ACC112 (cell line): ENCODE data around the gene DTX4.

Source experiments
- H2AFZ ChIP-seq: fragments of 200-600 bp; sonication (generic); one replicate; pipeline ENCODE4 v1.6.0; 2017; ENCODE audit warnings: antibody characterized with exemption, low read length; ENCODE audit not compliant: unreplicated experiment
- H3K27ac ChIP-seq: fragments of 200-600 bp; sonication (generic); 2 replicates; pipeline ENCODE4 v1.5.1; 2014; ENCODE audit warnings: low read depth, mild to moderate bottlenecking, antibody characterized with exemption, low read length, moderate library complexity
- H3K27me3 ChIP-seq: fragments of 200-600 bp; sonication (generic); 2 replicates; pipeline ENCODE4 v1.6.1; 2014; ENCODE audit warnings: mild to moderate bottlenecking, antibody characterized with exemption, low read length, moderate library complexity, mixed read lengths; ENCODE audit not compliant: insufficient read depth
- H3K36me3 ChIP-seq: fragments of 200-600 bp; sonication (generic); 2 replicates; pipeline ENCODE4 v1.6.1; 2016; ENCODE audit warnings: mild to moderate bottlenecking, antibody characterized with exemption, low read length, moderate library complexity, mixed read lengths; ENCODE audit not compliant: insufficient read depth
- H3K4me1 ChIP-seq: fragments of 200-600 bp; sonication (generic); one replicate; pipeline ENCODE4 v1.6.1; 2016; ENCODE audit warnings: low read length, mixed read lengths; ENCODE audit not compliant: insufficient read depth, unreplicated experiment, control insufficient read depth
- H3K4me3 ChIP-seq: fragments of 200-600 bp; sonication (generic); 2 replicates; pipeline ENCODE4 v1.5.1; 2014; ENCODE audit warnings: mild to moderate bottlenecking, low read depth, low read length
- H3K79me2 ChIP-seq: fragments of 200-600 bp; sonication (generic); one replicate; pipeline ENCODE4 v1.6.0; 2016; ENCODE audit warnings: low read length; ENCODE audit not compliant: control insufficient read depth, unreplicated experiment, insufficient read depth

DTX4 gene

GRCh38 chr11:59191890-59192289, 20.0 kb downstream of the DTX4 start:
- H2AFZ ChIP-seq, result no peak overlapping the region
- H3K4me3 ChIP-seq, result no peak overlapping the region
- no peaks in the 10 kb centered on the region for H3K79me2 ChIP-seq
- 0 out of 2 replicates have a peak, but pooled peaks cover 8% of the 10 kb centered on the region for H3K27me3 ChIP-seq
- H3K36me3 ChIP-seq, result no peaks in the 10 kb centered on the region
- no peaks in the 10 kb centered on the region for H3K4me1 ChIP-seq
- H3K27ac ChIP-seq, result no peak overlapping the region

- no peaks in the 10 kb centered on the region for H3K36me3 ChIP-seq
Measured at GRCh38 chr11:59192446-59193020, 20.6 kb downstream of the DTX4 start.

GRCh38 chr11:59193587-59194130, 21.7 kb downstream of the DTX4 start:
- Histone ChIP-seq H3K4me1 (peaks cover 10% of the 10 kb centered on the region), H2AFZ (no peak overlapping the region), H3K79me2 (no peaks in the 10 kb centered on the region), H3K27me3 (0 out of 2 replicates have a peak, but pooled peaks cover 5% of the 10 kb centered on the region), H3K4me3 (no peak overlapping the region), H3K27ac (no peak overlapping the region), H3K36me3 (no peaks in the 10 kb centered on the region)

More at GRCh38 chr11:59192446-59193020, 20.6 kb downstream of the DTX4 start:
- Histone ChIP-seq H3K27me3 (0 out of 2 replicates have a peak, but pooled peaks cover 8% of the 10 kb centered on the region), H3K4me1 (no peaks in the 10 kb centered on the region), H3K4me3 (no peak overlapping the region), H3K27ac (no peak overlapping the region), H3K79me2 (no peaks in the 10 kb centered on the region), H2AFZ (no peak overlapping the region)

DNA sequence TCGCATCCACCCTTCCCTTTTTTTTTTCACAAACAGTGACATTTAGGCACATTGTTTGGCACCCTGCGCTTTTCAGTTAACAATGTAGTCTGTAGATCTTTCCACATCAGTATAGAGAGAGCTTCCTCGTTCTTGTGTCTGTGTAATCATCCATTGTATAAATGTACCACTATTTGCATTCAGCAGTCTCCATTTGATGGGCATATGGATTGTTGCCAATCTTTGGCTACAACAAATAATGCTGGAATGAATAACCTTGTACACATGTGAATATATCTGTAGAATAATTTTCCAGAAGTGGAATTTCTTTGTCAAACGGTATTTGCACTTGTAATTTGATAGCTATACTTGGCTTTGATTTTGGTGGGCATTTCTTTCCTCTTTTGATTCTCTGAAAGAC, 23.7 kb downstream of the DTX4 start:
- 0 out of 2 replicates have a peak, but pooled peaks cover 5% of the 10 kb centered on the region for H3K27me3 ChIP-seq
- H2AFZ ChIP-seq, result no peak overlapping the region
- peaks cover 10% of the 10 kb centered on the region for H3K4me1 ChIP-seq
- no peaks in the 10 kb centered on the region for H3K36me3 ChIP-seq
- no peaks in the 10 kb centered on the region for H3K79me2 ChIP-seq
- H3K27ac ChIP-seq, result no peak overlapping the region
- no peak overlapping the region for H3K4me3 ChIP-seq

DNA sequence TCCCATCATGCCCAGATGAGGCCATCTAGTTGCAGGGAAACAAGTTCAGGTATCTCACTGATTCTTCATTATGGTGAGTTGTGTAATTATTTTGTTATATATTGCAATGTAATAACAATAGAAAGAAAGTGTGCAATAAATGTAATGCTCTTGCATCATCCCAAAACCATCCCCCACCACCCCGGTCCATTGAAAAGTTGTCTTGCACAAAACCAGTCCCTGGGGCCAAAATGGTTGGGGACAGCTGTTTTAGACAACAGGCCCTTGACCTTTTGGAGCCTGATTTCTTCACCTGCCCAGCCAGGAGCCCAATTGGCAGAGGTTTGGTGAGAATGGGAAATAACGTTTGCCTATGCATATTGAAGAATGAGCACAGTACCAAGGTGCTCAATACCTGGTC, 24.8 kb downstream of the DTX4 start:
- Histone ChIP-seq H3K36me3 (no peaks in the 10 kb centered on the region), H3K27ac (no peak overlapping the region), H2AFZ (no peak overlapping the region), H3K79me2 (no peaks in the 10 kb centered on the region), H3K27me3 (0 out of 2 replicates have a peak, but pooled peaks cover 5% of the 10 kb centered on the region), H3K4me3 (no peak overlapping the region), H3K4me1 (peaks cover 10% of the 10 kb centered on the region)

DNA sequence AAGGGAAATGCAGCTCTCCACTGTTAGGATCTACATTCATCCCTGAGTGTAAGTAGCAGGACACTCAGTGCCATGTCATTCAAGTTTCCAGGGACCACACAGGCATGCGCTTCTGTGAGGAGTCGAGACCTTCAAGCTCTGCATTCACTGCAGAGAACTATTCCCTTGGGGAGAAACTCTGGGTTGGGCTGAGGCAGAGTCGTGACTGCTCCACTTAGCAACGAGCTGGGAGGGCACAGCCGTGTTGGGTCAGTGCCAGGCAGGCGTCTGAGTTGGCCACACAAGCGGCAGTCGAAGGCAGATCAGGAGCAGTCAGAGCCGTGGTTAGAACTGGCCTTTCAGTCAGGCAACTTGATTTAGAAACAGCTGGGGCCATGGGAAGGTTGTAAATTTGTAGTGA, 26.1 kb downstream of the DTX4 start:
- H3K4me1 ChIP-seq, result peaks cover 10% of the 10 kb centered on the region
- H3K27me3 ChIP-seq, result no peaks in the 10 kb centered on the region
- no peaks in the 10 kb centered on the region for H3K79me2 ChIP-seq
- H3K4me3 ChIP-seq, result no peak overlapping the region
- H3K36me3 ChIP-seq, result no peaks in the 10 kb centered on the region
- H2AFZ ChIP-seq, result no peak overlapping the region
- H3K27ac ChIP-seq, result no peak overlapping the region

DNA sequence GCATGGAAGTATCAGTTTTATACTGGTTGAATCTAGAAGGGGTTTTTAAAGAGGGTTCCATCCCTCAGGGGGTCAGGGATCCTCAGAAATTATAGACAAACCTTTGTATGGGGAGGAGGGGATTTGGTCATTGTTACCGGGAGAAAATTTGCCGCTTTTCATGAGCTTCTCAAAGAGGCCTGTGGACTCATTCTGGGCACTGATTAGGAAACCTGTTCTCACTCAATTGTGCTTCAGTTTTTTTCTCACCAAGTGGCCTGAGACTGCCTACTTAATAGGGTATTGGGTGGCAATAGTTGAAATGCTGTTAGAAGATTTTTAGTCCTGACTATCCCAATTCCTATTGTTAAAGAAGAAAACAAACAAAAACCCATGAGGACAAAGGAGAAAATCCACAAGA, 26.8 kb downstream of the DTX4 start:
- Histone ChIP-seq H3K27me3 (no peaks in the 10 kb centered on the region), H3K36me3 (no peaks in the 10 kb centered on the region), H2AFZ (no peak overlapping the region), H3K27ac (no peak overlapping the region), H3K4me1 (peaks cover 10% of the 10 kb centered on the region), H3K79me2 (no peaks in the 10 kb centered on the region), H3K4me3 (no peak overlapping the region)

DNA sequence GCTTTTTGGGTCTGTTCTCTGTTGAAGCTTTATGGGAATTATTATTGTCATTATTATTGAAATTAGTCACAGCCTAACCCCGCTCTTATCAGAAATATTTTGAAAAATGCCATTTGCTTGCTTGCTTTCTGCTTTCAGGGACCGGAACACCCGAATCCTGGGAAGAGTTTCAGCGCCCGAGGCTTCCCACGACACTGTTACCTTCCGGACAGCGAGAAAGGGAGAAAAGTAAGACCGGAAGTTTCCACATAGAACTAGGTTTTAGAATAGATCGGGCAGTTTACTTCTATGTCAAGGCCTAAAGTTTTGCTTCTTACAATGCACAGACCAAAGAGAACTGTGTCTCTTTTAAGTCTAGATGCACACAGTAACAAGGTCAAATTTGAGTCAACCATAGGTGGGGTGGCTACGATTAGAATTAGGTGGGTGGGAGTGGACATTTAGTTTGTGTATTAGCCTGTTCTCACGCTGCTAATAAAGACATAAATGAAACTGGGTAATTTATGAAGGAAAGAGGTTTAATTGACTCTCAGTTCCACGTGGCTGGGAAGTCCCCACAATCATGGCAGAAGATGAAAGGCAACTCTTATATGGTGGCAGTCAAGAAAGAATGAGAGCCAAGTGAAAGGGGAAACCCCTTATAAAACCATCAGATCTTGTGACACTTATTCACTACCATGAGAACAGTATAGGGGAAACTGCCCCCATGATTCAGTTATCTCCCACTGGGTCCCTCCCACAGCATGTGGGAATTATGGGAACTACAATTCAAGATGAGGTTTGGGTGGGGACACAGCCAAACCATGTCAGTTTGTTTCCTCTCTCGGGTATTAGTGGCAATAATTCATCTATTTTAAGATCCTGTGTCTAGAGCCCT, 27.9 kb downstream of the DTX4 start:
- Histone ChIP-seq H3K27me3 (no peaks in the 10 kb centered on the region), H3K36me3 (no peaks in the 10 kb centered on the region), H3K79me2 (no peaks in the 10 kb centered on the region), H3K4me3 (no peak overlapping the region), H3K4me1 (peaks cover 14% of the 10 kb centered on the region), H2AFZ (no peak overlapping the region), H3K27ac (no peak overlapping the region)

DNA sequence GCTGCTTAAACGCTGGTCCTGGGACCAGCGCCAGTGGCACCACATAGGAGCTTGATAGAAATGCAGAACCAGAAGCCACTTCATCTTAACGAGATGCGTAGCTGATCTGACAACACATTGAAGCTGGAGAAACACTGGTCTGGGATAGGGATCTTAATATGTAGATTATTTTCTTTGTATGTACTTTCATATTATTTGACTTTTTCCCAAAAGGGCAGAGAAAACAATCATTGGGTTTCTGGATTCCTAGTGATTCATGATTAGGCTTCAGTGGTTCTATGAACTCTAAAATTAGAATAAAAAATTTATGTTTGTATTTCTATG, 28.5 kb downstream of the DTX4 start:
- H3K36me3 ChIP-seq, result no peaks in the 10 kb centered on the region
- no peak overlapping the region for H3K27ac ChIP-seq
- no peaks in the 10 kb centered on the region for H3K27me3 ChIP-seq
- no peak overlapping the region for H3K4me3 ChIP-seq
- peaks cover 19% of the 10 kb centered on the region for H3K4me1 ChIP-seq
- H3K79me2 ChIP-seq, result no peaks in the 10 kb centered on the region
- no peak overlapping the region for H2AFZ ChIP-seq

GRCh38 chr11:59201353-59201752, 29.4 kb downstream of the DTX4 start:
- Histone ChIP-seq H3K27me3 (no peaks in the 10 kb centered on the region), H3K27ac (no peak overlapping the region), H3K36me3 (no peaks in the 10 kb centered on the region), H2AFZ (no peak overlapping the region), H3K79me2 (no peaks in the 10 kb centered on the region), H3K4me1 (peaks cover 19% of the 10 kb centered on the region), H3K4me3 (no peak overlapping the region)

GRCh38 chr11:59204746-59205145, 32.8 kb downstream of the DTX4 start:
- Histone ChIP-seq H2AFZ (no peak overlapping the region), H3K27me3 (no peaks in the 10 kb centered on the region), H3K79me2 (no peaks in the 10 kb centered on the region), H3K36me3 (no peaks in the 10 kb centered on the region), H3K27ac (no peak overlapping the region), H3K4me3 (no peak overlapping the region), H3K4me1 (peaks cover 26% of the 10 kb centered on the region)
